Stomach (tissue), 9 donors: ENCODE results near the gene YPEL3. TPM values are rescaled to one million over a fixed set of nuclear protein-coding genes. Genes with fewer than 3 reads are reported as not detected.
A peak's percentile ranks its signal among the peaks of the same experiment; 100 is the strongest.
"Not testable (repeated sequence)": the region's sequence is repeated elsewhere in the genome, so short reads cannot be mapped to it uniquely, and the experiment has no call there.

Source experiments
- DNase-seq, 2 donors: peaks; one replicate each; pipeline versions ENCODE4 v3.0.0 to v3.0.0-alpha.2; 2013 to 2019
- H3K27ac ChIP-seq, 5 donors: fragments of 200-600 bp in 4 of 5; sonication (generic) in 4 of 5; one replicate each; pipeline ENCODE4 v1.5.1; 2013 to 2019; ENCODE audit warnings: mild to moderate bottlenecking in 1 of 5, moderate library complexity in 1 of 5
- H3K27me3 ChIP-seq, 3 donors: fragments of 200-600 bp; sonication (generic); one replicate each; pipeline ENCODE4 v1.5.1; 2017 to 2019; ENCODE audit warnings: mixed run types in 1 of 3
- H3K36me3 ChIP-seq, 4 donors: fragments of 200-600 bp; sonication (generic); 1 replicate in 3 of 4; 2 replicates in 1 of 4; pipeline ENCODE4 v1.5.1; 2016 to 2019
- H3K4me1 ChIP-seq, 4 donors: fragments of 200-600 bp; sonication (generic); one replicate each; pipeline ENCODE4 v1.5.1; 2016 to 2019
- H3K4me3 ChIP-seq, 4 donors: fragments of 200-600 bp; sonication (generic) in 3 of 4; one replicate each; pipeline ENCODE4 v1.5.1; 2016 to 2019; ENCODE audit warnings: mild to moderate bottlenecking in 1 of 4
- H3K9me3 ChIP-seq, 4 donors: fragments of 200-600 bp; sonication (generic); one replicate each; pipeline ENCODE4 v1.5.1; 2016 to 2019
- EP300 ChIP-seq: sonication (generic); formaldehyde crosslinking; IDR thresholded peaks from one replicate; pipeline ENCODE4 v1.6.1; 2017; ENCODE audit warnings: antibody characterized with exemption
- POLR2A ChIP-seq, 4 donors: fragments of 450-650 bp; IDR thresholded peaks; one replicate each; pipeline ENCODE4 v1.6.1; 2016; ENCODE audit warnings: antibody characterized with exemption in 4 of 4, control low read depth in 2 of 4, mild to moderate bottlenecking in 1 of 4, moderate library complexity in 1 of 4
- POLR2AphosphoS5 ChIP-seq, 3 donors: sonication (generic); formaldehyde crosslinking; IDR thresholded peaks; one replicate each; pipeline ENCODE4 v1.6.1; 2016; ENCODE audit warnings: antibody characterized with exemption in 3 of 3
- WGBS, 5 donors: extraction: QIAGEN DNeasy Blood & Tissue Kit in 3 of 5; methylation state at CpG; one replicate each; pipeline versions ENCODE4 v1.1.5 to v1.1.7; 2013 to 2018; 5-methylcytosine and 5-hydroxymethylcytosine counted together
- intact Hi-C: fragments of 100-400 bp; cut with DNase I; formaldehyde crosslinking; loops from one replicate; pipeline ENCODE4 v1.15.1; 2023; ENCODE audit warnings: low total_unique reads
- polyA plus RNA-seq, 3 donors: library from polyadenylated mRNA; stranded (reverse); fragments of 200-250 nt; gene quantifications; one replicate each; pipeline ENCODE4 v1.2.3, GENCODE V29; 2013
- total RNA-seq, 5 donors: library from RNA; depleted of rRNA; stranded (reverse); fragments of >200 nt; gene quantifications; one replicate each; pipeline versions ENCODE4 v1.1.0 to v1.2.3, GENCODE V29; 2014 to 2016
- TF ChIP-seq, protein P1 (sequence below), 7 experiments: fragments of 450-650 bp in 4 of 7; fragments of 200-600 bp in 3 of 7; sonication (generic) in 3 of 7; IDR thresholded peaks; one replicate each; pipeline ENCODE4 v1.5.1; 2016 to 2019; ENCODE audit warnings: antibody characterized with exemption in 7 of 7, control low read depth in 2 of 7, mild to moderate bottlenecking in 1 of 7
- donor health status: healthy with polysubstance abuse.
- donor health status: Bipolar disorder and iron deficiency.
- donor health status: healthy.

YPEL3 gene
- total and polyA plus RNA-seq, 8 donors: 13.9 to 162 (median 78.4) TPM

DNA sequence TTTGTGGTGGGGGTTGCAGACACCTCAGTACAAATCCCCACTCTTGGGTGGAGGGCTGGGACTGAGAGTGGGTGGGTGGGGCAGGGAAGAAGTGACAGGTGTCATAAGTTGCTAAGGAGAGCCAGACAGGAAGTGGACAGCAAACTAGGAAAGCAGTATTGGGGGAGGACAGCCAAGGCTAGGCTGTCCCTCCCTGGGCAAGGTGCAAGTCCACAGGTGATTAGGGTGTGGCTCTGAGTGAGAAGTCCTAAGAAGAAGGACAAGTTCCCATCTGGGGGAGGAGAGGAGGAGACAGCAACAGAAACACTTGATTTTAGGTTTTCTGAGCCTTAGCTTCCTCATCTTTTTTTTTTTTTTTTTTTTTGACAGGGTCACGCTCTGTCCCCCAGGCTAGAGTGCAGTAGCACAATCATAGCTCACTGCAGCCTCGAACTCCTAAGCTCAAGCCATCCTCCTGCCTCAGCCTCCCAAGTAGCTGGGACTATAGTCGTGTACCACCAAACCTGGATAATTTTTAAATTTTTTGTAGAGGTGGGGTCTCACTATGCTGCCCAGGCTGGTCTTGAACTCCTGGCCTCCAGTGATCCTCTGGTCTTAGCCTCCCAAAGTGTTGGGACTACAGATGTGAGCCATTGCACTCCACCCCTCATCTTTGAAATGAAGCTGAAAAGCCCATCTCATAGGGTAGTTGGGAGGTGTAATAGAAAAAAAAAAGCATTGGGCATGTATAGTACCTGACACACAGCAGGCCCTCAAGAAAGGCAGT, 24.5 kb upstream of the YPEL3 start:
- TF ChIP-seq EP300: no peak
- TF ChIP-seq POLR2AphosphoS5 (IDR thresholded peaks at IDR 0.05): peak in 2 of 3 donors; percentile 26 to 51
- DNase-seq: peak in 1 of 2 donors; percentile 85
- peak overlapping the region in 1 of 4 donors; percentile 79 for H3K4me3 ChIP-seq
- no peaks in the 10 kb centered on the region for H3K9me3 ChIP-seq
- WGBS, 5 donors: 73 to 94% (median 90%) methylated on average over 3 of the region's 3 CpGs
- peak overlapping the region; percentile 89 to 96 (median 94) for H3K27ac ChIP-seq
- H3K36me3 ChIP-seq: peaks cover 38 to 57% (median 51%) of the 10 kb centered on the region in 4 donors
- H3K4me1 ChIP-seq: peaks cover 31 to 80% (median 54%) of the 10 kb centered on the region in 4 donors
- intact Hi-C loops: no loop called here
- H3K27me3 ChIP-seq: no peaks in the 10 kb centered on the region

DNA sequence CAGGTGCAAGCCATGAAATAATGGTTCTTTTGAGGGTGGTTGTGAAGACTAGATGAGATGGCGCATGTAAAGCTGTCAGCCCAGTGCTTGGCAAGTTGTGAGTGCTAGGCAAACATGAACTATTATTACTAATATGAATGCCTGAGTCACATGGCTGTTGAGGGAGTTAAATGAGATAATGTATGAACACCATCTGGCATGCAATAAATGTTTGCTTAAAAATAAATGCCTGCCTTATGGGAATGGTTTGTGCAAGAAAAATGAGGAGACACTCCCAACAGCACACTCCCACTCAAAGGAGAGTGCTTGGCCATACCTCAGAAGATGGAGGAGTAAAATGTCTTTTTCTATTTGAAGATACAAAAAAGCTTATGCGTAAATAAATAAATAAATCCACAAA, 23.4 kb upstream of the YPEL3 start:
- H3K9me3 ChIP-seq: no peaks in the 10 kb centered on the region
- intact Hi-C loops: no loop called here
- H3K4me3 ChIP-seq: no peak overlapping the region
- H3K27me3 ChIP-seq: no peaks in the 10 kb centered on the region
- H3K4me1 ChIP-seq: peaks cover 34 to 85% (median 62%) of the 10 kb centered on the region in 4 donors
- peaks cover 42 to 68% (median 62%) of the 10 kb centered on the region in 4 donors for H3K36me3 ChIP-seq
- H3K27ac ChIP-seq: peak overlapping the region in 4 of 5 donors; percentile 30 to 95 (median 94)
- TF ChIP-seq, protein P1, sequence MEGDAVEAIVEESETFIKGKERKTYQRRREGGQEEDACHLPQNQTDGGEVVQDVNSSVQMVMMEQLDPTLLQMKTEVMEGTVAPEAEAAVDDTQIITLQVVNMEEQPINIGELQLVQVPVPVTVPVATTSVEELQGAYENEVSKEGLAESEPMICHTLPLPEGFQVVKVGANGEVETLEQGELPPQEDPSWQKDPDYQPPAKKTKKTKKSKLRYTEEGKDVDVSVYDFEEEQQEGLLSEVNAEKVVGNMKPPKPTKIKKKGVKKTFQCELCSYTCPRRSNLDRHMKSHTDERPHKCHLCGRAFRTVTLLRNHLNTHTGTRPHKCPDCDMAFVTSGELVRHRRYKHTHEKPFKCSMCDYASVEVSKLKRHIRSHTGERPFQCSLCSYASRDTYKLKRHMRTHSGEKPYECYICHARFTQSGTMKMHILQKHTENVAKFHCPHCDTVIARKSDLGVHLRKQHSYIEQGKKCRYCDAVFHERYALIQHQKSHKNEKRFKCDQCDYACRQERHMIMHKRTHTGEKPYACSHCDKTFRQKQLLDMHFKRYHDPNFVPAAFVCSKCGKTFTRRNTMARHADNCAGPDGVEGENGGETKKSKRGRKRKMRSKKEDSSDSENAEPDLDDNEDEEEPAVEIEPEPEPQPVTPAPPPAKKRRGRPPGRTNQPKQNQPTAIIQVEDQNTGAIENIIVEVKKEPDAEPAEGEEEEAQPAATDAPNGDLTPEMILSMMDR (IDR thresholded peaks at IDR 0.05): no peak
- TF ChIP-seq POLR2AphosphoS5 (IDR thresholded peaks at IDR 0.05): peak in 1 of 3 donors; percentile 21
- WGBS, 5 donors: 76 to 92% (median 83%) methylated on average over 2 of the region's 2 CpGs
- DNase-seq: no peak

DNA sequence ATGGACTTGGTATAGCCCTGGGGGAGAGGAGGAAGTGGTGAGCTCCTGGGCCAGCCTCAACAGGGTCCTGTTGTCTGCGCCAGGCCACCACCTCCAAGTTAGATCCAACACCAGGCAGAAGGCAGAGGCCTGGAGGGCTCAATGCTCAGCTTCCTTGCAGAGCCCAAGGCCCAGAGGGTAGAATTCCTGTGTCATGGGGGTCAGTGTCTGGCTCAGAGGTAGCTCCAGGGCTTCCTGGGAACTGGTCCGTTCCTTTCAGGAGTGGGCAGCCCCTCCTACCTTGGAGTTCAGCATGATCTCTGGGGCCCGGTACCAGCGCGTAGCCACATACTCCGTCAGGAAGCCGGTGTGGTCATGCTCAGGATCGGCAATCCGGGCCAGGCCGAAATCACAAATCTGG, 21.8 kb upstream of the YPEL3 start:
- DNase-seq: no peak
- intact Hi-C loops: no loop called here
- no peaks in the 10 kb centered on the region for H3K9me3 ChIP-seq
- 87 to 99% (median 95%) methylated on average over 6 to 10 of the region's 10 CpGs for WGBS, 5 donors
- H3K27me3 ChIP-seq: no peaks in the 10 kb centered on the region
- peak overlapping the region in 2 of 5 donors; percentile 39 to 62 for H3K27ac ChIP-seq
- H3K4me1 ChIP-seq: peaks cover 36 to 90% (median 69%) of the 10 kb centered on the region in 4 donors
- no peak for TF ChIP-seq POLR2A (IDR thresholded peaks at IDR 0.05)
- no peak for TF ChIP-seq EP300
- TF ChIP-seq, protein P1 (IDR thresholded peaks at IDR 0.05): no peak
- TF ChIP-seq POLR2AphosphoS5 (IDR thresholded peaks at IDR 0.05): no peak
- H3K4me3 ChIP-seq: no peak overlapping the region
- peaks cover 42 to 80% (median 74%) of the 10 kb centered on the region in 4 donors for H3K36me3 ChIP-seq

DNA sequence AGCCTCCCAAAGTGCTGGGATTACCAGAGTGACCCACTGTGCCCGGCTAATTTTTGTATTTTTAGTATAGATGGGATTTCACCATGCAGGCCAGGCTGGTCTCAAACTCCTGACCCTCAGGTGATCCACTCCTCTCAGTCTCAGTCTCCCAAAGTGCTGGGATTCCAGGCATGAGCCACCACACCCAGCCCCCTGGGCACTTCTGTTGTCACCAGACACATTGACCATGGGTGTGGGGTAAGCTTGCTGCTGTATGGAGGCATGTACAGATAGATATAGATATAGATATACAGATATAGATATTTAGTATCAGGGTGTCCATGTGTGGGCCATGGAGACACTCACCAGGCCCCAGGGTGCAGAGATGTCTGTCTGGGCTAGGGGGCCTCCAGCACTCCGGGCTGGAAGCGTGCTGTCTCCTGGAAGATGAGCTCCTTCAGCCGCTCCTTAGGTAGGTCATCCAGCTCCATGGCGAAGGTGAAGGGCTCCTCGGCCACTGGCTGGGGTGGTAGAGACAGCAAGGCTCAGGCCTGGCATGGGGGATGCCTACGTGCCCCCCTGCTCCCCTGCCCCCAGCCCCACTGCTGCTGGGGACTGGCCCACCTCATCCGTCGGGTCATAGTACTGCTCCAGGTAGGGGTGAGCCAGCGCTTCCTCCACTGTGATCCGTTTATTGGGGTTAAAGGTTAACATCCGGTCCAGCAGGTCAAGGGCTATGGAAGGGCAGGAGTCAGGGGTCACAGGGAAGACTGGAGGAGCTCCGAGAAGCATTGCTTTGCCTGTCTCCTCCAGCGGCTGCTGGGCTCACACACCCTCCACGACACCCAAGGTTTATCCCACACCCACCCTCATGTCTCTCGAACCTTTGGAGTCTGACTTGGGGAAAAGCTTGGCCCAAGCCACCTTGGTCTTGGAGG, 20.5 kb upstream of the YPEL3 start:
- Histone ChIP-seq H3K27ac (peak overlapping the region; percentile 31 to 67 (median 55)), H3K9me3 (no peaks in the 10 kb centered on the region), H3K36me3 (peaks cover 50 to 91% (median 85%) of the 10 kb centered on the region in 4 donors), H3K27me3 (no peaks in the 10 kb centered on the region), H3K4me3 (no peak overlapping the region), H3K4me1 (peaks cover 25 to 85% (median 62%) of the 10 kb centered on the region in 4 donors)
- no peak for TF ChIP-seq POLR2A (IDR thresholded peaks at IDR 0.05)
- WGBS, 5 donors: 85 to 93% (median 89%) methylated on average over 10 to 16 of the region's 16 CpGs
- intact Hi-C loops: no loop called here
- no peak for DNase-seq

DNA sequence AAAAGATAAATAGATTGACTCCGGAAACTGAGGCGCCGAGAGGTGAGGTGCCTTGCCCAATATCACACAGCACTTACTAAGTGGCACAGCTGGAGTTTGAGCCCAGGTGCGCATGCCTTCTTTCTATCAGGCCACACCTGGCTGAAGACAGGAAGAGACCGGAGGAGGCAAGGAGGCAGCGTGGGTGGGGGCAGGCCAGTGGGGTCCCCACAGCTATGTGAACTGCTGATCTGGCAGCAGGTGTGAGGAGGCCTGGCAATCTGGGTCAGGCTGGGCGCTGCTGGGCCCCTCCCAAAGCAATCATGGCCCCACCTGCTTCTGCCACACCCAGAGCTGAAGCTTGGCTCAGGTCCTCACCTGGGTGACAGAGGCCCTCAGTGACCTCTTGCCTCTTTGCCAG, 19.2 kb upstream of the YPEL3 start:
- peaks cover 16 to 72% (median 49%) of the 10 kb centered on the region in 4 donors for H3K4me1 ChIP-seq

DNA sequence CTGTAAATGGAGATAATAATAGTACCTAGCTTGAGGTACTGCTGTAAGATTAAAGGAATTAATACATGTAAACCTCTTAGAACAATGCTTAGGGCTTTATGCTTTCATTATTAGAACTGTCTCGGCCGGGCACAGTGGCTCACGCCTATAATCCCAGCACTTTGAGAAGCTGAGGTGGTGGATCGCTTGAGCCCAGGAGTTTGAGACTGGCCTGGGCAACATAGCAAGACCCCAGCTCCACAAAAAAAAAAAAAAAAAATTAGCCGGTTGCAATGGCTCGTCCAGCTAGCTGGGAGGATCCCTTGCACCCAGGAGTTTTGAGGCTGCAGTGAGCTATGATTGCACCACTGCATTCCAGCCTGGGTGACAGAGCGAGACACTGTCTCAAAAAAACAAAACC, 18.8 kb upstream of the YPEL3 start:
- H3K4me3 ChIP-seq, DNase-seq, H3K27me3 ChIP-seq, intact Hi-C loops, H3K9me3 ChIP-seq: not testable (repeated sequence)
- 26 to 63% (median 47%) methylated on average over 7 of the region's 7 CpGs for WGBS, 5 donors
- Histone ChIP-seq H3K27ac (peak overlapping the region; percentile 55 to 67 (median 64)), H3K36me3 (peaks cover 58 to 96% (median 91%) of the 10 kb centered on the region in 4 donors), H3K4me1 (peaks cover 16 to 68% (median 45%) of the 10 kb centered on the region in 4 donors)

More for the DNA sequence above, 19.2 kb upstream of the YPEL3 start:
- peak; percentile 84 to 89 for DNase-seq
- Histone ChIP-seq H3K27me3 (no peaks in the 10 kb centered on the region), H3K27ac (peak overlapping the region; percentile 55 to 67 (median 64)), H3K9me3 (no peaks in the 10 kb centered on the region), H3K4me3 (no peak overlapping the region), H3K36me3 (peaks cover 57 to 96% (median 91%) of the 10 kb centered on the region in 4 donors)
- intact Hi-C loops: no loop called here
- 29 to 60% (median 56%) methylated on average over 6 to 7 of the region's 7 CpGs for WGBS, 5 donors
- TF ChIP-seq POLR2AphosphoS5 (IDR thresholded peaks at IDR 0.05): peak in 2 of 3 donors; percentile 38 to 70
- no peak for TF ChIP-seq EP300
